OCI-LY1 (cell line): Measurements from ENCODE around the gene MEIOC.

ENCODE experiments used
- H2AFZ ChIP-seq: fragments of 200-600 bp; sonication (generic), shearing (Covaris generic); 2 replicates; pipeline ENCODE4 v1.6.0; 2014; ENCODE audit warnings: antibody characterized with exemption, mild to moderate bottlenecking, low read length
- H3F3A ChIP-seq: fragments of 200-600 bp; sonication (generic), shearing (Covaris generic); 2 replicates; pipeline ENCODE4 v1.6.0; 2014; ENCODE audit warnings: mild to moderate bottlenecking, antibody characterized with exemption, low read length, moderate library complexity; ENCODE audit not compliant: insufficient read depth
- H3K27ac ChIP-seq: fragments of 200-600 bp; sonication (generic); 2 replicates; pipeline ENCODE4 v1.5.1; 2014; ENCODE audit warnings: low read length, mixed run types, mild to moderate bottlenecking, low read depth; ENCODE audit not compliant: poor library complexity, severe bottlenecking
- H3K27me3 ChIP-seq: fragments of 200-600 bp; sonication (generic); 2 replicates; pipeline ENCODE4 v1.6.0; 2014; ENCODE audit warnings: antibody characterized with exemption, mild to moderate bottlenecking, low read length, moderate library complexity; ENCODE audit not compliant: insufficient read depth
- H3K36me3 ChIP-seq: fragments of 200-600 bp; sonication (generic); 2 replicates; pipeline ENCODE4 v1.6.1; 2014; ENCODE audit warnings: mild to moderate bottlenecking, antibody characterized with exemption, low read length, moderate library complexity, mixed read lengths; ENCODE audit not compliant: insufficient read depth
- H3K4me1 ChIP-seq: fragments of 200-600 bp; sonication (generic); 2 replicates; pipeline ENCODE4 v1.5.1; 2014; ENCODE audit warnings: mild to moderate bottlenecking, low read length, moderate library complexity; ENCODE audit not compliant: insufficient read depth, severe bottlenecking
- H3K4me2 ChIP-seq: fragments of 200-600 bp; sonication (generic), shearing (Covaris generic); 2 replicates; pipeline ENCODE4 v1.6.1; 2014; ENCODE audit warnings: low read length
- H3K4me3 ChIP-seq: fragments of 200-600 bp; sonication (generic); 2 replicates; pipeline ENCODE4 v1.5.1; 2014; ENCODE audit warnings: low read length, low read depth, mild to moderate bottlenecking, mixed read lengths; ENCODE audit not compliant: poor library complexity, severe bottlenecking
- H3K79me2 ChIP-seq: fragments of 200-600 bp; shearing (Covaris generic); 2 replicates; pipeline ENCODE4 v1.6.1; 2016; ENCODE audit warnings: mixed run types, low read length, mixed read lengths; ENCODE audit not compliant: insufficient read depth
- H3K9ac ChIP-seq: fragments of 200-600 bp; sonication (generic), shearing (Covaris generic); 2 replicates; pipeline ENCODE4 v1.6.1; 2014; ENCODE audit warnings: mild to moderate bottlenecking, low read length, mixed read lengths
- H3K9me2 ChIP-seq: fragments of 200-600 bp; sonication (generic), shearing (Covaris generic); 2 replicates; pipeline ENCODE4 v1.6.1; 2014; ENCODE audit warnings: low read depth, mild to moderate bottlenecking, low read length, mixed read lengths
- H3K9me3 ChIP-seq: fragments of 200-600 bp; shearing (Covaris generic); 2 replicates; pipeline ENCODE4 v1.6.1; 2014; ENCODE audit warnings: low read length, mixed read lengths
- H4K20me1 ChIP-seq: fragments of 200-600 bp; sonication (generic), shearing (Covaris generic); 2 replicates; pipeline ENCODE4 v1.6.0; 2016; ENCODE audit warnings: mild to moderate bottlenecking, low read length; ENCODE audit not compliant: insufficient read depth
- CTCF ChIP-seq: fragments of 200-600 bp; sonication (generic), shearing (Covaris generic); IDR thresholded peaks from 2 replicates; pipeline ENCODE4 v1.5.1; 2017; ENCODE audit warnings: mild to moderate bottlenecking, antibody characterized with exemption, low read length, moderate library complexity, mixed read lengths
- EZH2 ChIP-seq: fragments of 200-600 bp; sonication (generic), shearing (Covaris generic); IDR thresholded peaks from 2 replicates; pipeline ENCODE4 v1.8.0; 2017; ENCODE audit warnings: borderline replicate concordance, mixed run types, mild to moderate bottlenecking, antibody characterized with exemption, low read length, moderate library complexity, mixed read lengths

Gene MEIOC

GRCh38 chr17:44637066-44637465 lies 19.2 kb upstream of the MEIOC start:
- no peak overlapping the region for H3K9ac ChIP-seq
- H3K27me3 ChIP-seq = no peaks in the 10 kb centered on the region; the same call in 1 of the 2 replicates

GRCh38 chr17:44642834-44643233 lies 13.4 kb upstream of the MEIOC start:
- Histone ChIP-seq H3K36me3 (no peaks in the 10 kb centered on the region), H3K9ac (no peak overlapping the region), H3K9me3 (no peaks in the 10 kb centered on the region), H3K79me2 (no peaks in the 10 kb centered on the region), H3K27ac (no peak overlapping the region), H3K4me1 (no peaks in the 10 kb centered on the region), H3K4me2 (no peak overlapping the region), H3K9me2 (no peaks in the 10 kb centered on the region), H2AFZ (no peak overlapping the region), H3K27me3 (peaks cover 4% of the 10 kb centered on the region; the same call in 1 of the 2 replicates), H4K20me1 (no peaks in the 10 kb centered on the region), H3F3A (no peaks in the 10 kb centered on the region), H3K4me3 (no peak overlapping the region)
- no peak for TF ChIP-seq CTCF
- no peak for TF ChIP-seq EZH2

More at GRCh38 chr17:44637066-44637465, 19.2 kb upstream of the MEIOC start:
- Histone ChIP-seq H3K79me2 (no peaks in the 10 kb centered on the region), H3K9me3 (no peaks in the 10 kb centered on the region), H3K4me1 (no peaks in the 10 kb centered on the region), H3K36me3 (no peaks in the 10 kb centered on the region), H2AFZ (no peak overlapping the region), H3K9me2 (no peaks in the 10 kb centered on the region), H4K20me1 (no peaks in the 10 kb centered on the region), H3K27ac (no peak overlapping the region), H3K4me3 (no peak overlapping the region), H3F3A (no peaks in the 10 kb centered on the region), H3K4me2 (no peak overlapping the region)
- no peak for TF ChIP-seq CTCF
- no peak for TF ChIP-seq EZH2

GRCh38 chr17:44645341-44645740 lies 10.9 kb upstream of the MEIOC start:
- H3K36me3 ChIP-seq = no peaks in the 10 kb centered on the region
- no peak overlapping the region for H2AFZ ChIP-seq
- no peak overlapping the region for H3K9ac ChIP-seq
- no peaks in the 10 kb centered on the region for H3K9me2 ChIP-seq
- no peaks in the 10 kb centered on the region for H3F3A ChIP-seq
- H3K9me3 ChIP-seq = no peaks in the 10 kb centered on the region
- H3K4me2 ChIP-seq = no peak overlapping the region
- H3K27ac ChIP-seq = no peak overlapping the region
- H3K4me1 ChIP-seq = no peaks in the 10 kb centered on the region
- H3K27me3 ChIP-seq = peaks cover 4% of the 10 kb centered on the region; the same call in 1 of the 2 replicates
- H4K20me1 ChIP-seq = no peaks in the 10 kb centered on the region
- TF ChIP-seq CTCF = no peak
- no peak for TF ChIP-seq EZH2
- no peak overlapping the region for H3K4me3 ChIP-seq
- no peaks in the 10 kb centered on the region for H3K79me2 ChIP-seq
